A549 (cell line): ENCODE data around the gene TNS1. TPM values are rescaled to one million over a fixed set of nuclear protein-coding genes. Genes with fewer than 3 reads are reported as not detected.

Source experiments
- ATAC-seq, 2 experiments: fragments of 200-7000 bp in 1 of 2; fragments of >200 bp in 1 of 2; cut with Nextera tagmentation in 1 of 2; cut with Tn5 transposase in 1 of 2; 3 replicates each; pipeline versions ENCODE4 v1.8.0 to v1.9.1; 2018 to 2020; ENCODE audit warnings: mild to moderate bottlenecking in 1 of 2, moderate library complexity in 1 of 2
- CTCF ChIA-PET: fragments of 300-600 bp; sonication (Branson Sonifier 250); formaldehyde crosslinking; extraction: SDS; loops from one replicate; lab custom pipeline; 2021; ENCODE audit warnings: antibody characterized with exemption, inconsistent platforms; lab: Yijun Ruan, JAX
- POLR2A ChIA-PET: fragments of 350-600 bp; formaldehyde crosslinking; extraction: SDS; loops from one replicate; lab custom pipeline; 2021; ENCODE audit warnings: antibody characterized with exemption, inconsistent platforms; lab: Yijun Ruan, JAX
- DNase-seq, 2 experiments: peaks; one replicate each; pipeline versions ENCODE4 v3.0.0 to v3.0.0-alpha.2; 2011 to 2016; ENCODE audit warnings: low read depth in 1 of 2, low spot score in 1 of 2
- FAIRE-seq: peaks from 2 replicates; lab custom pipeline; 2011; peaks lifted over from hg19 to GRCh38; lab: Jason Lieb, UNC
- H3K27ac ChIP-seq, 2 experiments: fragments of >200 bp; sonication (Bioruptor Twin); formaldehyde crosslinking; 3 replicates each; pipeline ENCODE4 v1.5.1; 2016 to 2017
- H3K4me1 ChIP-seq: fragments of >200 bp; sonication (Bioruptor Twin); formaldehyde crosslinking; 3 replicates; pipeline ENCODE4 v1.6.1; 2016
- H3K4me2 ChIP-seq: fragments of >200 bp; sonication (Bioruptor Twin); formaldehyde crosslinking; 3 replicates; pipeline ENCODE4 v1.6.1; 2016
- H3K4me3 ChIP-seq: fragments of >200 bp; sonication (Bioruptor Twin); formaldehyde crosslinking; 3 replicates; pipeline ENCODE4 v1.5.1; 2016
- H3K9me3 ChIP-seq: fragments of >200 bp; sonication (Bioruptor Twin); formaldehyde crosslinking; 3 replicates; pipeline ENCODE4 v1.6.1; 2016
- CHD4 ChIP-seq: fragments of 200-600 bp; sonication (generic); IDR thresholded peaks from 2 replicates; pipeline ENCODE4 v1.6.1; 2016; ENCODE audit warnings: antibody characterized with exemption, mild to moderate bottlenecking, borderline replicate concordance
- ESRRA ChIP-seq: fragments of 150-350 bp; IDR thresholded peaks from 2 replicates; pipeline ENCODE4 v1.6.1; 2014; ENCODE audit warnings: mild to moderate bottlenecking, low read length, borderline replicate concordance
- FOXS1 ChIP-seq: fragments of 250-450 bp; sonication (Bioruptor Pico); IDR thresholded peaks from 2 replicates; pipeline ENCODE4 v1.5.0; 2020; ENCODE audit warnings: mild to moderate bottlenecking, moderate library complexity
- HES2 ChIP-seq: fragments of >200 bp; sonication (Bioruptor Twin); formaldehyde crosslinking; IDR thresholded peaks from 2 replicates; pipeline ENCODE4 v1.6.1; 2016
- HOXB13 ChIP-seq: fragments of 250-450 bp; sonication (Bioruptor Pico); IDR thresholded peaks from 2 replicates; pipeline ENCODE4 v1.5.0; 2020; ENCODE audit warnings: low read depth, mild to moderate bottlenecking, moderate library complexity
- JUN ChIP-seq, 2 experiments: fragments of >200 bp; sonication (Bioruptor Twin); formaldehyde crosslinking; IDR thresholded peaks; 2 replicates in 1 of 2; 3 replicates in 1 of 2; pipeline ENCODE4 v1.6.1; 2016 to 2017
- JUNB ChIP-seq: fragments of >200 bp; sonication (Bioruptor Twin); formaldehyde crosslinking; IDR thresholded peaks from 2 replicates; pipeline ENCODE4 v1.6.1; 2016
- KDM1A ChIP-seq: fragments of 200-600 bp; sonication (generic); IDR thresholded peaks from 2 replicates; pipeline ENCODE4 v1.6.1; 2016; ENCODE audit warnings: low read depth, mild to moderate bottlenecking
- MAFK ChIP-seq: fragments of 450-650 bp; IDR thresholded peaks from 2 replicates; pipeline ENCODE4 v1.6.1; 2014; ENCODE audit not compliant: partially characterized antibody
- MYC ChIP-seq: IDR thresholded peaks from 2 replicates; pipeline ENCODE4 v1.6.1; 2012; ENCODE audit warnings: mild to moderate bottlenecking, inconsistent platforms, low read length, improper control_type of control experiment, borderline replicate concordance
- NR3C1 ChIP-seq: fragments of >200 bp; sonication (Bioruptor Twin); formaldehyde crosslinking; IDR thresholded peaks from 3 replicates; pipeline ENCODE4 v1.6.1; 2017
- PBX3 ChIP-seq: IDR thresholded peaks from 2 replicates; pipeline ENCODE4 v1.6.1; 2012
- PHF8 ChIP-seq: fragments of 200-600 bp; sonication (generic); IDR thresholded peaks from 2 replicates; pipeline ENCODE4 v1.6.1; 2016; ENCODE audit warnings: low read depth, mild to moderate bottlenecking, antibody characterized with exemption, moderate library complexity, borderline replicate concordance
- POLR2A ChIP-seq: IDR thresholded peaks from 2 replicates; pipeline ENCODE4 v1.6.1; 2012; ENCODE audit warnings: mild to moderate bottlenecking, low read length
- POLR2AphosphoS2 ChIP-seq: conservative IDR thresholded peaks from 2 replicates; pipeline ENCODE4 v1.6.1; 2012; ENCODE audit warnings: low read length, improper control_type of control experiment, inconsistent platforms
- RARB ChIP-seq: fragments of 250-450 bp; sonication (Bioruptor Pico); IDR thresholded peaks from 2 replicates; pipeline ENCODE4 v1.8.0; 2021; ENCODE audit warnings: mild to moderate bottlenecking, moderate library complexity
- SMC3 ChIP-seq: fragments of >200 bp; sonication (Bioruptor Twin); formaldehyde crosslinking; IDR thresholded peaks from 3 replicates; pipeline ENCODE4 v1.6.1; 2018; ENCODE audit warnings: inconsistent platforms
- SREBF2 ChIP-seq: fragments of 450-650 bp; IDR thresholded peaks from 2 replicates; pipeline ENCODE4 v1.6.1; 2014; ENCODE audit warnings: mild to moderate bottlenecking, moderate library complexity
- TP53 ChIP-seq: fragments of 250-450 bp; sonication (Bioruptor Pico); IDR thresholded peaks from 2 replicates; pipeline ENCODE4 v1.5.0; 2021; ENCODE audit warnings: mild to moderate bottlenecking, moderate library complexity
- ZC3H11A ChIP-seq: fragments of 450-650 bp; IDR thresholded peaks from 2 replicates; pipeline ENCODE4 v1.6.1; 2014; ENCODE audit warnings: antibody characterized with exemption, mild to moderate bottlenecking
- ZFP36 ChIP-seq: fragments of 450-650 bp; IDR thresholded peaks from 2 replicates; pipeline ENCODE4 v1.6.1; 2014; ENCODE audit warnings: borderline replicate concordance; ENCODE audit not compliant: partially characterized antibody
- WGBS: methylation state at CpG from one replicate; pipeline ENCODE4 v1.1.6; 2017; ENCODE audit errors: missing lambda C conversion rate; 5-methylcytosine and 5-hydroxymethylcytosine counted together
- polyA plus RNA-seq, 4 experiments: library from polyadenylated mRNA; depleted of rRNA in 3 of 4; stranded (reverse); fragments of >200 nt; fragmentation: RNase III in 1 of 4; extraction: RNeasy Plus Mini Kit Qiagen cat#74134 plus additional on column Dnase treatment in 1 of 4; gene quantifications; 2 replicates in 3 of 4; 3 replicates in 1 of 4; pipeline ENCODE4 v1.2.3, GENCODE V29; 2011 to 2017

The TNS1 gene
- polyA plus RNA-seq, 2 of the 4 experiments (the other 2 are of a cell fraction) = 4.9 to 10.6 TPM

GRCh38 chr2:217972490-217972889 lies 30.3 kb downstream of the TNS1 start:
- ChIA-PET POLR2A (no interaction called here), CTCF (interaction anchor here (0.6 to 3.5 kb wide), 7 partner anchors 15 to 187 kb away, joined by 3 to 13 read pairs (median 4); no protein-coding TSS in a partner anchor)
- peaks cover 7% of the 10 kb centered on the region; the same call in 1 of the 3 replicates for H3K9me3 ChIP-seq
- no peak overlapping the region for H3K4me2 ChIP-seq
- 67% methylated on average over 1 of the region's 1 CpG for WGBS
- DNase-seq = no peak
- ATAC-seq = no peak
- no peak for TF ChIP-seq SMC3
- no peak for TF ChIP-seq MAFK
- TF ChIP-seq RARB (CRISPR knock-in tag) = no peak
- no peak for TF ChIP-seq CHD4
- TF ChIP-seq HES2 = no peak
- no peak for TF ChIP-seq KDM1A
- TF ChIP-seq POLR2A = no peak
- no peak for TF ChIP-seq ESRRA
- TF ChIP-seq FOXS1 (CRISPR knock-in tag) = no peak
- TF ChIP-seq NR3C1 = no peak
- no peak overlapping the region for H3K27ac ChIP-seq
- H3K4me1 ChIP-seq = no peaks in the 10 kb centered on the region
- no peak for FAIRE-seq
- no peak overlapping the region for H3K4me3 ChIP-seq

- DNase-seq (no peak), FAIRE-seq (no peak), ATAC-seq (no peak)
- WGBS = 0% methylated on average over 1 of the region's 1 CpG
- TF ChIP-seq ZC3H11A (no peak), ZFP36 (peak; percentile 37)
- Histone ChIP-seq H3K4me1 (no peaks in the 10 kb centered on the region), H3K9me3 (peaks cover 7% of the 10 kb centered on the region; the same call in 1 of the 3 replicates), H3K27ac (no peak overlapping the region), H3K4me2 (no peak overlapping the region), H3K4me3 (no peak overlapping the region)
- ChIA-PET POLR2A (no interaction called here), CTCF (interaction anchor here (0.6 to 3.5 kb wide), 6 partner anchors 15 to 187 kb away, joined by 3 to 13 read pairs (median 6); no protein-coding TSS in a partner anchor)
Measured at GRCh38 chr2:217972037-217972436, 30.8 kb downstream of the TNS1 start.

GRCh38 chr2:217971166-217971565 lies 31.6 kb downstream of the TNS1 start:
- no peak overlapping the region for H3K27ac ChIP-seq
- CTCF ChIA-PET = interaction anchor here (1.1 to 3.5 kb wide), 5 partner anchors 16 to 186 kb away, joined by 3 to 13 read pairs (median 7); no protein-coding TSS in a partner anchor
- H3K4me2 ChIP-seq = no peak overlapping the region
- no peak for DNase-seq
- TF ChIP-seq JUNB (no peak), MAFK (peak; percentile 18)
- WGBS = 38% methylated on average over 5 of the region's 5 CpGs
- no peak for FAIRE-seq
- peaks cover 7% of the 10 kb centered on the region; the same call in 1 of the 3 replicates for H3K9me3 ChIP-seq
- POLR2A ChIA-PET = no interaction called here
- H3K4me3 ChIP-seq = no peak overlapping the region
- no peaks in the 10 kb centered on the region for H3K4me1 ChIP-seq
- no peak for ATAC-seq

GRCh38 chr2:217970206-217970605 lies 32.6 kb downstream of the TNS1 start:
- CTCF ChIA-PET = interaction anchor here (0.5 to 3.5 kb wide), 6 partner anchors 17 to 882 kb away, joined by 3 to 13 read pairs (median 4); no protein-coding TSS in a partner anchor
- POLR2A ChIA-PET = no interaction called here
- FAIRE-seq = no peak
- TF ChIP-seq JUNB (no peak), POLR2AphosphoS2 (no peak), PBX3 (no peak), MAFK (no peak), SREBF2 (no peak), HOXB13 (CRISPR knock-in tag) (no peak), ESRRA (no peak), MYC (no peak), JUN (IDR thresholded peaks at IDR 0.05) (no peak), PHF8 (no peak), TP53 (no peak), KDM1A (no peak)
- no peak overlapping the region for H3K4me3 ChIP-seq
- H3K9me3 ChIP-seq = peaks cover 7% of the 10 kb centered on the region; the same call in 1 of the 3 replicates
- no peak overlapping the region for H3K27ac ChIP-seq
- H3K4me1 ChIP-seq = peaks cover 6% of the 10 kb centered on the region; the same call in 1 of the 3 replicates
- H3K4me2 ChIP-seq = no peak overlapping the region
- no peak for DNase-seq
- ATAC-seq = no peak
